GM18868 (cell line): ENCODE data around the gene SLC22A13.
"Not testable (repeated sequence)": the region's sequence is repeated elsewhere in the genome, so short reads cannot be mapped to it uniquely, and the experiment has no call there.

Experiments used
- ATAC-seq: cut with Tn5 transposase; IDR thresholded peaks from one replicate; pipeline ENCODE4 v1.9.1; 2021; ENCODE audit warnings: mild to moderate bottlenecking, moderate library complexity; ENCODE audit not compliant: unreplicated experiment

SLC22A13 gene

GRCh38 chr3:38260474-38260873 lies 5.1 kb upstream of the SLC22A13 start:
- ATAC-seq = no peak

- no peak for ATAC-seq
Observed at GRCh38 chr3:38264353-38264771, 1.2 kb upstream of the SLC22A13 start.

- ATAC-seq = no peak
Observed at GRCh38 chr3:38264779-38265178, 833 bp upstream of the SLC22A13 start.

GRCh38 chr3:38266810-38267209 lies 1.2 kb downstream of the SLC22A13 start:
- ATAC-seq = no peak

GRCh38 chr3:38267662-38268061 lies 2.0 kb downstream of the SLC22A13 start:
- ATAC-seq = no peak

- ATAC-seq = peak; percentile 20
Observed at GRCh38 chr3:38268087-38268486, 2.5 kb downstream of the SLC22A13 start.

- peak; percentile 57 for ATAC-seq
Observed at GRCh38 chr3:38268522-38268921, 2.9 kb downstream of the SLC22A13 start.

GRCh38 chr3:38270606-38271005 lies 5.0 kb downstream of the SLC22A13 start:
- ATAC-seq = no peak

- ATAC-seq = no peak
Observed at GRCh38 chr3:38271553-38271952, 5.9 kb downstream of the SLC22A13 start.

DNA sequence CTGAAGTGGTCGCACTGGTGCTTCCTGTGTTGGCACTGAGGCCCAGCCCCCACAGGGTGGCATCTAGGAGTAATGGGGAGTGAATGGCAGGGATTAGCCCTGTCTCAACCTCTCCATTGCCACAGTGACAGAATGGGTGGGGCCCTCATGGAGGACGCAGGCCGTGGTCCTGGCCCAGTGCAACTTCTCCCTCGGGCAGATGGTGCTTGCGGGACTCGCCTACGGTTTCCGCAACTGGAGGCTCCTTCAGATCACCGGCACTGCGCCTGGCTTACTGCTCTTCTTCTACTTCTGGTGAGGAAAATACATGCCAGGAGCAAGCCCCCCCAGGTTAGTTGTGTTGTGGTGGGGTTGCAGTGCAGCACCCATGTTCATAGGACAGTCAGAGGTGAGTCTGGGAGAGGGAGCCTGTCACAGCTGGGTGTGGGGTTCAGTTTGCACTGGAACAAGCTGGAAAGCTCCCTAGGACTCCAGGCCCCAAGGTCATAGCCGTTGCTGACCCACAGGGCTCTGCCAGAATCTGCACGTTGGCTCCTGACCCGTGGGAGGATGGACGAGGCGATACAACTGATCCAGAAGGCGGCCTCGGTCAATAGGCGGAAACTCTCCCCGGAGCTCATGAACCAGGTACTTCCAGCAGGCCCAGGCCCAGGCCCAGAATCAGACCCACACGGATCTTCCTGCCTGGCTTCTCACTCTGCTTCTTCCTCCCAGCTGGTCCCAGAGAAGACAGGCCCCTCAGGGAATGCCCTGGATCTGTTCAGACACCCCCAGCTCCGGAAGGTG lies 9.4 kb downstream of the SLC22A13 start:
- no peak for ATAC-seq

- ATAC-seq = no peak
Observed at GRCh38 chr3:38275658-38276057, 10.0 kb downstream of the SLC22A13 start.

DNA sequence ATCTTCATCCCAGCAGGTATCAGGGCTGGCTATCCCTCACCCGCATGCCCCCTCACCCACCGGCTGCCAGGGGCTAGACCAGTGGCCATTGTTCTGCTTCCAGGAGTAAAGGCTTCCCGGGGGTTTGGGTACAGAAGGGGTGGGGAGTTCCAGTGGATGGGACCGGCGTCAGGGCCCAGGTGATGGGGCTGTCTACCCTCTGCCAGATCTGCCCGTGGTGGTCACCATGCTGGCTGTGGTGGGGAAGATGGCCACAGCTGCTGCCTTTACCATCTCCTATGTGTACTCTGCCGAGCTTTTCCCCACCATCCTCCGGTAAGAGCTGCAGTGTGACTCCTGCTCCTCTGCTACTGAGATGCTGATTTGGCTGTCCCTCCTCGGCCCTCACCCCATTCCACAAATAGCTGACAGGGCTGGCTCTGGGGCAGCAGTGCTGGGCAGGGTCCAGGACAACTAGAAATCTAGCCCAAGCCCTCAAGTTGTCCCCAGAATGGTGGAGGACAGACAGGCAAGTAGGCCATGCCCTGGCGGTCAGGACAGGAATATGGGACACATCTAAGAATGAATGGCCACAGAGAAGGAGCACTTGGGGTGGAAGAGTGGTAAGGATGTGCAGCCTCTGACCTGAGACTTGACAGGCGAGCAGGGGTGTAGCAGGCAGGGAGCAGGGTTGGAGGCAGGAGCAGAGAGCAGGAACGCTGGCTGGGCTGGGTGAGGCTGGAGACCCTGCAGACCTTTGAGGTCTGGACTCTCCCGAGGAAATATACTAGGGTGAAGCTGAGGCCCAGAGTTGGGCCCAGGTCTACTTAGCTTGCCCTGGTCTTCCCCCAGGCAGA lies 10.7 kb downstream of the SLC22A13 start:
- ATAC-seq = no peak

DNA sequence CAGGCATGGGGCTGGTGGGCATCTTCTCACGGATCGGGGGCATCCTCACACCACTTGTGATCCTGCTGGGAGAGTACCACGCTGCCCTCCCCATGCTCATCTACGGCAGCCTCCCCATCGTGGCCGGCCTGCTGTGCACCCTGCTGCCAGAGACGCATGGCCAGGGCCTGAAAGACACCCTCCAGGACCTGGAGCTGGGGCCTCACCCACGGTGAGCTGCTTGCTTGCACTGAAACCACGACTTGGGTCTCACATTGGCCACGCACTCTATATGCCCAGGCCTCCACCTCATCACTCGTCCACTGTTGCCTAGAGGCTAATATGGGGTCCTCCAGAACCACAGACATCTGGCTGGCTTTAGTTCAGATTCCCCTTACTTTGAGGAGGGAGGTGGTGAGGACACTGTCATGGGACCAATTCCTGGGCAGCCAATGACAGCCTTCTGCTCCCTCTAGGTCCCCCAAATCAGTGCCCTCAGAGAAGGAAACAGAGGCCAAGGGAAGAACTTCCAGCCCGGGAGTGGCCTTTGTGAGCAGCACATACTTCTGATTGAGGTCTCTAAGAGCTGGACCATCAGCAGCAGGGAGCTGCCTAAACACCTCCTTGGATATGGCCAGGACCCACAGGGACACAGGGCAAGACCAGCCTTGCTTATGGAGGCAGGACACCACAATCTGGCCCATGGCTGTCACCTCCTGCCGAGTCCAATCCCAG lies 11.5 kb downstream of the SLC22A13 start:
- no peak for ATAC-seq

GRCh38 chr3:38278841-38279240 lies 13.2 kb downstream of the SLC22A13 start:
- ATAC-seq = no peak

GRCh38 chr3:38281895-38282686 lies 16.5 kb downstream of the SLC22A13 start, which contains the start of gene SLC22A14:
Gene SLC22A14 (plus strand): TSS chr3:38282294. CDS start chr3:38306027, 23,733 bp downstream.
- ATAC-seq = no peak

GRCh38 chr3:38283810-38284755 lies 18.5 kb downstream of the SLC22A13 start:
- ATAC-seq = no peak

DNA sequence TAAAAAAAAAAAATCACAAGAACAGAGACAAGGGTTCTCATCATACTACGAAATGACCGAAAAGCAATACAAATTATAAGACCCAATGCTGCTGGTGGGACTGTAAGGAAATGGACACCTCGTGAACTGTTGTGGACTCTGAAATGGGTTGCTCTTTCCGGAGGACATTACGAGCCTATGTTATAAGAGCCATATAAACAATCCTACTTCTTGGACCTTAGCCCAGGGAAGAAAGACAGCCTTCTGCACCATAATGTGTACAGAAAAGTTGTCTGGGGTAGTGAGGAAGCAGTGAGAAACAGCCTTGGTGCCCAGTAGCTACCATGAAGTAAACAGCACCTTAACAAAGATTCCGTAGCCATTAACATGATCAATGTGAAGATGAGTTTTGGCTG lies 19.1 kb downstream of the SLC22A13 start:
- ATAC-seq = no peak

- not testable (repeated sequence) for ATAC-seq
Observed at GRCh38 chr3:38289286-38290217, 23.9 kb downstream of the SLC22A13 start.
